ENCODE measurements around the gene PGAP2. TPM values are rescaled to one million over a fixed set of nuclear protein-coding genes. Genes with fewer than 3 reads are reported as not detected.

PGAP2 gene
- total RNA-seq, 1 experiment from 2014 or later: 37.4 TPM

GRCh38 chr11:3799873-3800272, 8.5 kb upstream of the PGAP2 start:
- Histone ChIP-seq H4K8ac (replicated peaks; ENCODE audit: insufficient read length, low read depth, low read length) (no peak overlapping the region), H2BK15ac (ENCODE audit: low read depth, low read length) (no peak overlapping the region), H3K23ac (ENCODE audit: insufficient read length, low read depth, low read length) (no peak overlapping the region), H3K27me3 (ENCODE audit: insufficient read depth, low read length) (no peaks in the 10 kb centered on the region), H3K14ac (ENCODE audit: insufficient read depth, low read length) (no peak overlapping the region), H3K9me3 (ENCODE audit: control insufficient read depth, low read depth, low read length) (no peaks in the 10 kb centered on the region), H3K56ac (ENCODE audit: insufficient read length, low read depth, low read length) (no peak overlapping the region), H2BK20ac (ENCODE audit: low read depth, low read length, poor library complexity, severe bottlenecking) (no peak overlapping the region), H2AFZ (ENCODE audit: low read length) (no peak overlapping the region), H3K9ac (ENCODE audit: extremely low read depth, insufficient read length, low read length) (no peak overlapping the region), H2AK5ac (ENCODE audit: insufficient read length, low read length) (no peak overlapping the region), H3K18ac (ENCODE audit: insufficient read length, low read depth, low read length) (no peak overlapping the region), H3K79me2 (ENCODE audit: insufficient read depth, low read length) (peaks cover 19% of the 10 kb centered on the region; the same call in 1 of the 2 replicates), H4K5ac (ENCODE audit: insufficient read length, low read depth, low read length) (no peak overlapping the region), H3K23me2 (ENCODE audit: insufficient read length, low read depth, low read length, poor library complexity, severe bottlenecking) (peaks cover 5% of the 10 kb centered on the region), H3T11ph (ENCODE audit: low read length) (no peak overlapping the region), H3K27ac (ENCODE audit: insufficient read length, low read depth, low read length) (no peak overlapping the region), H2BK120ac (ENCODE audit: low read depth, low read length, poor library complexity, severe bottlenecking) (no peak overlapping the region), H3K4me1 (ENCODE audit: insufficient read depth, low read length) (no peaks in the 10 kb centered on the region), H3K79me1 (ENCODE audit: insufficient read depth, low read depth, low read length, poor library complexity, severe bottlenecking) (no peaks in the 10 kb centered on the region), H2BK12ac (ENCODE audit: insufficient read length, low read depth, low read length) (no peak overlapping the region), H3K4me2 (ENCODE audit: insufficient read depth, insufficient read length, low read length) (no peak overlapping the region), H2BK5ac (ENCODE audit: insufficient read length, low read length) (no peak overlapping the region), H3K4ac (ENCODE audit: low read depth, low read length) (no peak overlapping the region), H4K20me1 (ENCODE audit: control insufficient read depth, insufficient read depth, insufficient read length) (no peaks in the 10 kb centered on the region), H4K91ac (ENCODE audit: insufficient read length, low read depth, low read length) (no peak overlapping the region)
- no peak for DNase-seq
- Mint-ChIP-seq H3K9me3 (peaks cover 0 to 2% of the 10 kb centered on the region in 2 experiments; a peak in 2 of 5 replicates), H3K27ac (no peak overlapping the region), H3K27me3 (ENCODE audit: low read depth) (no peaks in the 10 kb centered on the region), H3K36me3 (ENCODE audit: insufficient read depth in 1 of 3, low read depth in 3 of 3) (peaks cover 1 to 10% (median 3%) of the 10 kb centered on the region in 3 experiments; a peak in 5 of 7 replicates), H3K4me1 (peaks cover 9 to 21% of the 10 kb centered on the region in 2 experiments), H3K4me3 (no peak overlapping the region)
- no peak for TF ChIP-seq CTCF (conservative IDR thresholded peaks at IDR 0.05)
- WGBS (ENCODE audit: extremely low coverage, insufficient read length, low lambda C conversion rate): 100% methylated on average over 1 of the region's 5 CpGs
